ENCODE measurements around the gene LRP1B. TPM values are rescaled to one million over a fixed set of nuclear protein-coding genes. Genes with fewer than 3 reads are reported as not detected.

Gene LRP1B
- total RNA-seq, 2 donors from 2014 or later: 0.52 to 3.0 TPM

DNA sequence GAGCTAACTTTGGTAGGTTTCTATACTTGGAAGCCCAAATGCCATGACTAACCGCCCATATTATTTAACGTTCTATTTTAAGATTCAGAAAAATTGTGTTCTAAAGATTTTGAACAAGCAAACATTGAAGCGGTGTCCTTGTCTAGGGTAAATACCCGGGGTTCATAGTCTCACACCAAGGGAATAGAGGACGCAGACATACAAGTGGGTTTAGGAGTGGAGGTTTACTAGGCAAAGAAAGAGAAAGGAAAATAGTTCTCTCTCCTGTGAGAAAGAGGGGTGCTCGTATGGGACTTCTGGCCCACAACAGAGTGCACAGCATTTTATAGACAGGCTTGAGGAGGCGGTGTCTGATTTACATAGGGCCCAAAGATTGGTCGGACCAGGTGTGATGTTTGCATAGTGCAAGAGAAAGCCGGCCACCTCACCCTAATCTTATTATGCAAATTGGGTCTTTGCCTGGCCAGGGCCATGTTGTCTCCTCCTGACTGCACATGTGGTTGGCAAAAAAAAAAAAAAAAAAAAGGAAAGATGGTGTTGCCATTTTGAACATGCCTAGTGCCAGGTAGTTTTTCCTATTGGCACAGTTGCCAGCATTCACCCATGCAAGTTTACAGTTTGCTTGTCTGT lies 1062.6 kb downstream of the LRP1B start:
- no peak for TF ChIP-seq POLR2A (IDR thresholded peaks at IDR 0.05)
- TF ChIP-seq, protein P1, sequence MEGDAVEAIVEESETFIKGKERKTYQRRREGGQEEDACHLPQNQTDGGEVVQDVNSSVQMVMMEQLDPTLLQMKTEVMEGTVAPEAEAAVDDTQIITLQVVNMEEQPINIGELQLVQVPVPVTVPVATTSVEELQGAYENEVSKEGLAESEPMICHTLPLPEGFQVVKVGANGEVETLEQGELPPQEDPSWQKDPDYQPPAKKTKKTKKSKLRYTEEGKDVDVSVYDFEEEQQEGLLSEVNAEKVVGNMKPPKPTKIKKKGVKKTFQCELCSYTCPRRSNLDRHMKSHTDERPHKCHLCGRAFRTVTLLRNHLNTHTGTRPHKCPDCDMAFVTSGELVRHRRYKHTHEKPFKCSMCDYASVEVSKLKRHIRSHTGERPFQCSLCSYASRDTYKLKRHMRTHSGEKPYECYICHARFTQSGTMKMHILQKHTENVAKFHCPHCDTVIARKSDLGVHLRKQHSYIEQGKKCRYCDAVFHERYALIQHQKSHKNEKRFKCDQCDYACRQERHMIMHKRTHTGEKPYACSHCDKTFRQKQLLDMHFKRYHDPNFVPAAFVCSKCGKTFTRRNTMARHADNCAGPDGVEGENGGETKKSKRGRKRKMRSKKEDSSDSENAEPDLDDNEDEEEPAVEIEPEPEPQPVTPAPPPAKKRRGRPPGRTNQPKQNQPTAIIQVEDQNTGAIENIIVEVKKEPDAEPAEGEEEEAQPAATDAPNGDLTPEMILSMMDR (IDR thresholded peaks at IDR 0.05): no peak
- DNase-seq: peak in 2 of 4 donors; percentile 3 to 17
- intact Hi-C loops (cut with DNase I): no loop called here
- Histone ChIP-seq H3K9me3 (no peaks in the 10 kb centered on the region), H3K27ac (no peak overlapping the region), H3K36me3 (replicated peaks in 1 of 2; ENCODE audit: insufficient read depth in 1 of 2, low read depth in 2 of 2) (no peaks in the 10 kb centered on the region), H3K4me3 (no peak overlapping the region), H3K27me3 (no peaks in the 10 kb centered on the region), H3K4me1 (no peaks in the 10 kb centered on the region)
- WGBS, 2 donors: 75 to 79% methylated on average over 9 of the region's 9 CpGs
- no peak for ATAC-seq

DNA sequence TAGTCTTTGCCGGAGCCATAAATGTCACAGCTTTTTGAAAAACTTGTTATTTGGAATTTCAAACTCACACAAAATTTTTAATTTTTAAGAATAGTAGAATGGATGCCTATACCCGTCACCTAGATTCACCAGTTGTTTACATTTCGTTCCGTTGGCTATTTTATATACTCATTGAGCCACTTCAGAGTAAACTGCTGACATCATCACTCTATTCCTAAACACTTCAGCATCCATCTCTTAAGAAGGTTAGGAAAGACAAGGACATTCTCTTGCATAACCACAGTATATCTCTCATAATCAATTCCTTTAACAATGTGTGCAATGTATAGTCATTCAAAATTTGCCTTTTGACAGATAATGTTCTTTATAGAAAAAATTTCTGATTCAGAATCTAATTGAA lies 1065.8 kb downstream of the LRP1B start:
- ATAC-seq (no peak), DNase-seq (no peak)
- H3K4me1 ChIP-seq: no peaks in the 10 kb centered on the region
- H3K36me3 ChIP-seq (replicated peaks in 1 of 2; ENCODE audit: insufficient read depth in 1 of 2, low read depth in 2 of 2): no peaks in the 10 kb centered on the region
- 64 to 71% methylated on average over 4 of the region's 4 CpGs for WGBS, 2 donors
- no peak for TF ChIP-seq POLR2A (IDR thresholded peaks at IDR 0.05)
- TF ChIP-seq, protein P1 (IDR thresholded peaks at IDR 0.05): no peak
- no peak overlapping the region for H3K4me3 ChIP-seq
- intact Hi-C loops (cut with DNase I): no loop called here
- H3K27ac ChIP-seq: no peak overlapping the region
- H3K27me3 ChIP-seq: no peaks in the 10 kb centered on the region
- no peaks in the 10 kb centered on the region for H3K9me3 ChIP-seq

DNA sequence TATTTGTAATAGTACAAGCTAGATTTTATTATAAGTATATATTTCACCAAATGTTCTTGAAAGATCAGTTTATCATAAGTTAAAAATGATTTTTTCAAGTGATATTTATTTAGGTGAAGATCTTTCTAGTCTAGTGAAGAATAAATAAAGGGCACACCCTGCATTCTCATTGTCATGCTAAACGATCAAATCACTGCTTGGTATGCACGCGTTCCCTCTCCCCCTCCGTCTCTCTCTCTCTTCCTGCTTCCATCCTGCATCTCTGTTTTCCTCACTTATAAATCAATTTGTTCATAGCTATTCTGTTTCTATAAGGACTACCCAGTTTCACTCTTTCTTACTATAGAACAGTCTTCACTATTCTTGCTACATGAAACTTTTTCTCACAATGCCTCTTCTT lies 1067.4 kb downstream of the LRP1B start:
- Histone ChIP-seq H3K27me3 (no peaks in the 10 kb centered on the region), H3K4me1 (no peaks in the 10 kb centered on the region), H3K27ac (no peak overlapping the region), H3K9me3 (no peaks in the 10 kb centered on the region), H3K36me3 (replicated peaks in 1 of 2; ENCODE audit: insufficient read depth in 1 of 2, low read depth in 2 of 2) (no peaks in the 10 kb centered on the region), H3K4me3 (no peak overlapping the region)
- ATAC-seq (no peak), DNase-seq (no peak)
- intact Hi-C loops (cut with DNase I): no loop called here
- WGBS, 2 donors: 71% methylated on average over 4 of the region's 4 CpGs
- no peak for TF ChIP-seq POLR2A (IDR thresholded peaks at IDR 0.05)
- TF ChIP-seq, protein P1 (IDR thresholded peaks at IDR 0.05): no peak

DNA sequence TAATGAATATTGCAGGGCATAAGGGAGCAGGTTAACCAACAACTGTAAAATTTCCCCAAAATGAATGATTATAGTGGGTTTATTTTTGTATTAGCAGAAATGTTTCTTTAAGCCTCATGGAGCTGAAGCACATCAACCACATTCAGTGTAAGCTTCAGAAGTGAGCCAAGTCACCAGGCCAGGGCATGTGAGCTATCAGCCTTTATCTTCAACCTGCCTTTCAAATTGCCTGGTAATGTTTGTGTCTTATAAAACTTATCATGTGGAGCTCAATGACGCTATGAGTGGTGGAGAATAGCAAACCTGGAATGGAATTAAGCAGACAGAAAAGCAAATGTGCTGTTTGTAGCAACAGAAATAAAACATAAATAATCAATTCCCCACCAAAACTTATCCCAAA lies 1068.4 kb downstream of the LRP1B start:
- DNase-seq (peak in 3 of 4 donors; percentile 16 to 71 (median 40)), ATAC-seq (peak; percentile 79)
- Histone ChIP-seq H3K4me1 (no peaks in the 10 kb centered on the region), H3K4me3 (no peak overlapping the region), H3K27me3 (no peaks in the 10 kb centered on the region), H3K27ac (no peak overlapping the region), H3K36me3 (replicated peaks in 1 of 2; ENCODE audit: insufficient read depth in 1 of 2, low read depth in 2 of 2) (no peaks in the 10 kb centered on the region), H3K9me3 (no peaks in the 10 kb centered on the region)
- TF ChIP-seq POLR2A (IDR thresholded peaks at IDR 0.05): no peak
- TF ChIP-seq, protein P1 (IDR thresholded peaks at IDR 0.05): no peak
- WGBS, 2 donors: 16 to 24% methylated on average over 1 of the region's 1 CpG
- intact Hi-C loops (cut with DNase I): no loop called here

DNA sequence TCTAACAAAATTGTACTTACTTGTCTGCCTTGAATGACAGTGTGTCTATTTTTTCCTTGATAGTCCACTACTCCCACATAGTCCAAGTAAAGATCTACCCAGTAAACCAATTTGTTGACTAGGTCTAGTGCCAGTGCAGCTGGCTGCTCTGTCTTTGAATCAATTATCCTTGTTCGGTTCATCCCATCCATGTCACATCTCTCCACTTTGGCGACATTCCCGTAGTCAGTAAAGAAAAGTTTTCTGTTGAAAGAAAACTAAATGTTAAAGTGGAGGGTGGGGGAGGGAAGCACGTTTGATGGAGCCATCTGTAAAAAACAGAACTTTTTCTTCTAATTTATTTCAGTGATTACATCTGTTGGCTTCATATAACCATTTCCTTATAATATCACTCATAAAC lies 1068.8 kb downstream of the LRP1B start:
- 73 to 79% methylated on average over 4 of the region's 4 CpGs for WGBS, 2 donors
- no peaks in the 10 kb centered on the region for H3K4me1 ChIP-seq
- H3K36me3 ChIP-seq (replicated peaks in 1 of 2; ENCODE audit: insufficient read depth in 1 of 2, low read depth in 2 of 2): no peaks in the 10 kb centered on the region
- H3K27me3 ChIP-seq: no peaks in the 10 kb centered on the region
- intact Hi-C loops (cut with DNase I): no loop called here
- ATAC-seq (no peak), DNase-seq (no peak)
- no peaks in the 10 kb centered on the region for H3K9me3 ChIP-seq
- H3K4me3 ChIP-seq: no peak overlapping the region
- H3K27ac ChIP-seq: no peak overlapping the region
- no peak for TF ChIP-seq POLR2A (IDR thresholded peaks at IDR 0.05)
- TF ChIP-seq, protein P1 (IDR thresholded peaks at IDR 0.05): no peak
